IPS-18c (cell line): ENCODE results near the gene STBD1.
"Not testable (repeated sequence)": the region's sequence is repeated elsewhere in the genome, so short reads cannot be mapped to it uniquely, and the experiment has no call there.

Experiments
- H3K4me3 ChIP-seq: 2 replicates; pipeline ENCODE4 v1.7.0; 2013; ENCODE audit warnings: low read depth, mild to moderate bottlenecking, low read length, moderate library complexity; ENCODE audit not compliant: insufficient read depth
- H3K9me3 ChIP-seq: one replicate; pipeline ENCODE4 v1.6.1; 2013; ENCODE audit warnings: mild to moderate bottlenecking, low read length, moderate library complexity; ENCODE audit not compliant: control insufficient read depth, insufficient read depth

Gene STBD1

DNA sequence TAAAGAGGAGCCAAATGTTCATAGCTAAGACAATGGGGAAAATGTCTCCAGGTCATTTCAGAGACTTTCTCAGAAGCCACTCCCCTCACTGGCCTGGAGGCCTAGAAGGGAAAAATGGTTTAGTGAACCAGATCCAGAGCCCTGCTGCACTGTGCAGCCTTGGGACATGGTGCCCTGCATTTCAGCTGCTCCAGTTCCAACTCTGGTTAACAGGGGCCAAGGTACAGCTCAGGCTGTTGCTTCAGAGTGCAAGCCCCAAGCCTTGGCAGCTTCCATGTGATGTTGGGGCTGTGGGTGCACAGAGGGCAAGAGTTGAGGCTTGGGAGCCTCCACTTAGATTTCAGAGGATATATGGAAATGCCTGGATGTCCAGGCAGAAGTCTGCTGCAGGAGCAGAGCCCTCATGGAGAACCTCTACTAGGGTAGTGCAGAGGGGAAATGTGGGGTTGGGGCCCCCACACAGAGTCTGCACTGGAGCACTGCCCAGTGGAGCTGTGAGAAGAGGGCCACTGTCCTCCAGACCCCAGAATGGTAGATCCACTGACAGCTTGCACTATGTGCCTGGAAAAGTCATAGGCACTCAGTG, 53.4 kb downstream of the STBD1 start:
- H3K9me3 ChIP-seq, result not testable (repeated sequence)

More for the DNA sequence above, 53.4 kb downstream of the STBD1 start:
- not testable (repeated sequence) for H3K4me3 ChIP-seq
